MM.1S (cell line): Measurements from ENCODE around the gene ANKIB1.

Source experiments
- DNase-seq: peaks from one replicate; pipeline ENCODE4 v3.0.0-alpha.2; 2015
- H2AFZ ChIP-seq: fragments of 300-600 bp; sonication (generic); 2 replicates; pipeline ENCODE4 v1.6.0; 2016; ENCODE audit warnings: antibody characterized with exemption, low read length
- H3F3A ChIP-seq: fragments of 300-600 bp; sonication (generic); 2 replicates; pipeline ENCODE4 v1.6.1; 2016; ENCODE audit warnings: mild to moderate bottlenecking, antibody characterized with exemption, low read length, moderate library complexity, mixed read lengths; ENCODE audit not compliant: insufficient read depth
- H3K27ac ChIP-seq: fragments of 300-600 bp; sonication (generic); 2 replicates; pipeline ENCODE4 v1.5.1; 2016; ENCODE audit warnings: mild to moderate bottlenecking, low read length
- H3K27me3 ChIP-seq: fragments of 300-600 bp; sonication (generic); replicated peaks from 2 replicates; pipeline ENCODE4 v1.6.0; 2016; ENCODE audit warnings: low read length; ENCODE audit not compliant: insufficient read depth
- H3K36me3 ChIP-seq: fragments of 300-600 bp; sonication (generic); replicated peaks from 2 replicates; pipeline ENCODE4 v1.6.1; 2016; ENCODE audit warnings: mild to moderate bottlenecking, low read length, mixed read lengths; ENCODE audit not compliant: insufficient read depth
- H3K4me1 ChIP-seq: fragments of 300-600 bp; sonication (generic); 2 replicates; pipeline ENCODE4 v1.6.1; 2016; ENCODE audit warnings: low read length, mixed read lengths
- H3K4me2 ChIP-seq: fragments of 300-600 bp; sonication (generic); 2 replicates; pipeline ENCODE4 v1.6.0; 2016; ENCODE audit warnings: low read depth, low read length
- H3K4me3 ChIP-seq: fragments of 300-600 bp; sonication (generic); 2 replicates; pipeline ENCODE4 v1.5.1; 2016; ENCODE audit warnings: low read length, mixed read lengths
- H3K79me2 ChIP-seq: fragments of 300-600 bp; sonication (generic); 2 replicates; pipeline ENCODE4 v1.6.1; 2016; ENCODE audit warnings: mixed run types, low read length, mixed read lengths
- H3K9ac ChIP-seq: fragments of 300-600 bp; sonication (generic); 2 replicates; pipeline ENCODE4 v1.6.1; 2016; ENCODE audit warnings: low read length, mixed read lengths
- H3K9me2 ChIP-seq: fragments of 300-600 bp; sonication (generic); replicated peaks from 2 replicates; pipeline ENCODE4 v1.6.1; 2016; ENCODE audit warnings: mild to moderate bottlenecking, low read length, mixed read lengths; ENCODE audit not compliant: insufficient read depth
- H3K9me3 ChIP-seq: fragments of 300-600 bp; sonication (generic); replicated peaks from 2 replicates; pipeline ENCODE4 v1.6.1; 2016; ENCODE audit warnings: mild to moderate bottlenecking, low read length, mixed read lengths; ENCODE audit not compliant: insufficient read depth
- H4K20me1 ChIP-seq: fragments of 300-600 bp; sonication (generic); 2 replicates; pipeline ENCODE4 v1.6.1; 2016; ENCODE audit warnings: mild to moderate bottlenecking, low read length, moderate library complexity, mixed read lengths; ENCODE audit not compliant: insufficient read depth
- CTCF ChIP-seq: fragments of 300-600 bp; sonication (generic); IDR thresholded peaks from 2 replicates; pipeline ENCODE4 v1.5.1; 2016; ENCODE audit warnings: antibody characterized with exemption, low read length, mixed read lengths
- EZH2 ChIP-seq: fragments of 300-600 bp; sonication (generic); optimal IDR thresholded peaks from 2 replicates; pipeline ENCODE3; 2017; ENCODE audit warnings: low read depth, mild to moderate bottlenecking, antibody characterized with exemption, low read length, mixed read lengths
- EZH2phosphoT487 ChIP-seq: fragments of 300-600 bp; sonication (generic); IDR thresholded peaks from 2 replicates; pipeline ENCODE4 v1.6.1; 2018; ENCODE audit warnings: antibody characterized with exemption, low read length

ANKIB1 gene

GRCh38 chr7:92425311-92425947 lies 179.7 kb downstream of the ANKIB1 start:
- Histone ChIP-seq H3K4me3 (peak overlapping the region; percentile 49), H3K4me1 (peaks cover 15% of the 10 kb centered on the region), H3K9ac (no peak overlapping the region; the same call in 1 of the 2 replicates), H3K9me3 (no peaks in the 10 kb centered on the region), H3F3A (no peaks in the 10 kb centered on the region), H3K79me2 (no peaks in the 10 kb centered on the region), H2AFZ (peak overlapping the region; percentile 85), H3K27me3 (no peaks in the 10 kb centered on the region), H4K20me1 (no peaks in the 10 kb centered on the region), H3K4me2 (peak overlapping the region; percentile 72), H3K36me3 (no peaks in the 10 kb centered on the region), H3K27ac (no peak overlapping the region), H3K9me2 (no peaks in the 10 kb centered on the region)
- no peak for TF ChIP-seq EZH2phosphoT487
- peak; percentile 22; the same call in 1 of the 2 replicates for TF ChIP-seq CTCF
- DNase-seq: peak; percentile 24

GRCh38 chr7:92427193-92427592 lies 181.4 kb downstream of the ANKIB1 start:
- no peak for DNase-seq
- no peak overlapping the region for H2AFZ ChIP-seq
- no peaks in the 10 kb centered on the region for H3F3A ChIP-seq
- no peak overlapping the region for H3K4me2 ChIP-seq
- no peaks in the 10 kb centered on the region for H3K9me2 ChIP-seq
- no peak for TF ChIP-seq CTCF
- TF ChIP-seq EZH2: no peak
- no peak for TF ChIP-seq EZH2phosphoT487
- no peaks in the 10 kb centered on the region for H4K20me1 ChIP-seq
- H3K4me3 ChIP-seq: no peak overlapping the region
- H3K36me3 ChIP-seq: no peaks in the 10 kb centered on the region
- H3K27me3 ChIP-seq: no peaks in the 10 kb centered on the region
- H3K79me2 ChIP-seq: no peaks in the 10 kb centered on the region
- no peak overlapping the region for H3K27ac ChIP-seq
- H3K9ac ChIP-seq: no peak overlapping the region
- H3K9me3 ChIP-seq: no peaks in the 10 kb centered on the region
- H3K4me1 ChIP-seq: 0 out of 2 replicates have a peak, but pooled peaks cover 4% of the 10 kb centered on the region

- Histone ChIP-seq H3K9ac (no peak overlapping the region), H3K9me3 (no peaks in the 10 kb centered on the region), H3K79me2 (no peaks in the 10 kb centered on the region), H4K20me1 (no peaks in the 10 kb centered on the region), H3K4me1 (no peaks in the 10 kb centered on the region), H3K36me3 (no peaks in the 10 kb centered on the region), H2AFZ (no peak overlapping the region), H3K27me3 (no peaks in the 10 kb centered on the region), H3K4me3 (no peak overlapping the region), H3K4me2 (no peak overlapping the region), H3K27ac (no peak overlapping the region), H3K9me2 (no peaks in the 10 kb centered on the region), H3F3A (no peaks in the 10 kb centered on the region)
- no peak for DNase-seq
- no peak for TF ChIP-seq EZH2
Measured at GRCh38 chr7:92432299-92432946, 186.6 kb downstream of the ANKIB1 start.

GRCh38 chr7:92433019-92433418 lies 187.2 kb downstream of the ANKIB1 start:
- no peaks in the 10 kb centered on the region for H3K27me3 ChIP-seq
- H3K4me1 ChIP-seq: no peaks in the 10 kb centered on the region
- no peak overlapping the region for H2AFZ ChIP-seq
- H3K9me3 ChIP-seq: no peaks in the 10 kb centered on the region
- DNase-seq: no peak
- H4K20me1 ChIP-seq: no peaks in the 10 kb centered on the region
- H3K79me2 ChIP-seq: no peaks in the 10 kb centered on the region
- H3K9me2 ChIP-seq: no peaks in the 10 kb centered on the region
- H3K27ac ChIP-seq: no peak overlapping the region
- no peak overlapping the region for H3K4me3 ChIP-seq
- no peak overlapping the region for H3K9ac ChIP-seq
- no peak overlapping the region for H3K4me2 ChIP-seq
- no peaks in the 10 kb centered on the region for H3K36me3 ChIP-seq
- TF ChIP-seq CTCF: no peak
- TF ChIP-seq EZH2phosphoT487: no peak
- TF ChIP-seq EZH2: no peak
- H3F3A ChIP-seq: no peaks in the 10 kb centered on the region
